ENCODE data around the gene KHK.

DNA sequence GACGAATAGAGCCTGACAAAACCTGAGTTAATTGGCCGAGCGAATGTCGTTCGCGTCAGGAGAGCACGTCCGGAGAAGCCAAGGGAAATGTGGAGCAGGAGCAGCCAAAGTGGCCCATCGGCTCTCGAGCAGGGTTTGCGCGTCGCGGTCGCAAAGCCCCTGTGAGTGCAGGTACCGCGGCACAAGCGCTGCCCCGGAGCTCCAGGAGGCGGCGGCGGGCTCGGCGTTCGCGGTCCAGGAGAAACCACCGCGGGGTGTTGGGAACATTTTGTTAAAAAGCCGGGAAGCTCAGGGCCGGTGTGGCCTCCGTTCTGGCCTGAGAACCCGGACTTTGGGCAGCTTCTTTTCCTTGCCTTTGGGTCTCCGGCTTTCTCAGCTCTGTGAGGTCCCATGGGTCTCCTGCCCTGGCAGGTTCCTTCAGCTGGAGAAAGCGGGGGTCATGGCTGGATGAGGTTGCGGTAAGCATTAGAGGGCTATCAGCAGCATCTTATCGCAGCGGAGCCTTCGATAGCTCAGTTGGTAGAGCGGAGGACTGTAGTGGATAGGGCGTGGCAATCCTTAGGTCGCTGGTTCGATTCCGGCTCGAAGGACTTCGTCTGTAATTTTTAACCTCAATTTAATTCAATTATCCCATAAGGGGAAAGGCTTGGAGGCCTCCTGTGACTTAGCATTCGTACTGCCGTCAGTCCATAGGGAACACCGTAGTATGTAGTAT, 36.1 kb upstream of the KHK start:
- no peak for TF ChIP-seq EZH2 (IDR thresholded peaks at IDR 0.05; ENCODE audit: low read length)
- TF ChIP-seq, protein P1, sequence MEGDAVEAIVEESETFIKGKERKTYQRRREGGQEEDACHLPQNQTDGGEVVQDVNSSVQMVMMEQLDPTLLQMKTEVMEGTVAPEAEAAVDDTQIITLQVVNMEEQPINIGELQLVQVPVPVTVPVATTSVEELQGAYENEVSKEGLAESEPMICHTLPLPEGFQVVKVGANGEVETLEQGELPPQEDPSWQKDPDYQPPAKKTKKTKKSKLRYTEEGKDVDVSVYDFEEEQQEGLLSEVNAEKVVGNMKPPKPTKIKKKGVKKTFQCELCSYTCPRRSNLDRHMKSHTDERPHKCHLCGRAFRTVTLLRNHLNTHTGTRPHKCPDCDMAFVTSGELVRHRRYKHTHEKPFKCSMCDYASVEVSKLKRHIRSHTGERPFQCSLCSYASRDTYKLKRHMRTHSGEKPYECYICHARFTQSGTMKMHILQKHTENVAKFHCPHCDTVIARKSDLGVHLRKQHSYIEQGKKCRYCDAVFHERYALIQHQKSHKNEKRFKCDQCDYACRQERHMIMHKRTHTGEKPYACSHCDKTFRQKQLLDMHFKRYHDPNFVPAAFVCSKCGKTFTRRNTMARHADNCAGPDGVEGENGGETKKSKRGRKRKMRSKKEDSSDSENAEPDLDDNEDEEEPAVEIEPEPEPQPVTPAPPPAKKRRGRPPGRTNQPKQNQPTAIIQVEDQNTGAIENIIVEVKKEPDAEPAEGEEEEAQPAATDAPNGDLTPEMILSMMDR (optimal IDR thresholded peaks at IDR 0.05 in 1 of 3, IDR thresholded peaks at IDR 0.05 in 1 of 3, conservative IDR thresholded peaks at IDR 0.05 in 1 of 3; ENCODE audit: extremely low read depth in 1 of 3, insufficient read depth in 2 of 3, low read length in 3 of 3): peak; percentile 20 to 65 (median 28)

Measured in keratinocyte (primary cell).